Middle frontal gyrus (tissue), 1 donor: ENCODE measurements around the gene ZNF626.
"Not testable (repeated sequence)": the region's sequence is repeated elsewhere in the genome, so short reads cannot be mapped to it uniquely, and the experiment has no call there.

Experiments used
- DNase-seq: peaks from one replicate; pipeline ENCODE4 v3.0.0-alpha.2; 2015; ENCODE audit warnings: low spot score; ENCODE audit errors: extremely low spot score

The ZNF626 gene

GRCh38 chr19:20661150-20661819 is at the start of gene ZNF626:
Gene ZNF626, minus strand, starts transcription at chr19:20661571. Its CDS starts 125 bp downstream, at chr19:20661446.
- DNase-seq, result peak; percentile 96

GRCh38 chr19:20669263-20669662 is 7.9 kb upstream of the ZNF626 start:
- no peak for DNase-seq

DNA sequence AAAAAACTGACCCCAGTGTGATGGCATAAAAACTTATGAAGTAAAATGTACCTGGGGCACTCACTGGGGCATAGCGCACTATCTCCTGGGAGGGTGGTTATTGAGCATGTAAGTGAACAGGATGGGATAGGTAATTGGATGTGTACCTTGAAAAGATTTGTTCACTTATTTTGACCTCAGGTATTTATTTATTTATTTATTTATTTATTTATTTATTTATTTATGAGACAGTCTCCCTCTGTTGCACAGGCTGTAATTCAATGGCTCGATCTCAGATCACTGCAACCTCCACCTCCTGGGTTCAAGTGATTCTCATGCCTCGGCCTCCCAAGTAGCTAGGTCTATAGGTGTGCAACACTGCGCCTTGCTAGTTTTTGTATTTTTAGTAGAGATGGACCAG is 5.9 kb upstream of the ZNF626 start:
- no peak for DNase-seq

DNA sequence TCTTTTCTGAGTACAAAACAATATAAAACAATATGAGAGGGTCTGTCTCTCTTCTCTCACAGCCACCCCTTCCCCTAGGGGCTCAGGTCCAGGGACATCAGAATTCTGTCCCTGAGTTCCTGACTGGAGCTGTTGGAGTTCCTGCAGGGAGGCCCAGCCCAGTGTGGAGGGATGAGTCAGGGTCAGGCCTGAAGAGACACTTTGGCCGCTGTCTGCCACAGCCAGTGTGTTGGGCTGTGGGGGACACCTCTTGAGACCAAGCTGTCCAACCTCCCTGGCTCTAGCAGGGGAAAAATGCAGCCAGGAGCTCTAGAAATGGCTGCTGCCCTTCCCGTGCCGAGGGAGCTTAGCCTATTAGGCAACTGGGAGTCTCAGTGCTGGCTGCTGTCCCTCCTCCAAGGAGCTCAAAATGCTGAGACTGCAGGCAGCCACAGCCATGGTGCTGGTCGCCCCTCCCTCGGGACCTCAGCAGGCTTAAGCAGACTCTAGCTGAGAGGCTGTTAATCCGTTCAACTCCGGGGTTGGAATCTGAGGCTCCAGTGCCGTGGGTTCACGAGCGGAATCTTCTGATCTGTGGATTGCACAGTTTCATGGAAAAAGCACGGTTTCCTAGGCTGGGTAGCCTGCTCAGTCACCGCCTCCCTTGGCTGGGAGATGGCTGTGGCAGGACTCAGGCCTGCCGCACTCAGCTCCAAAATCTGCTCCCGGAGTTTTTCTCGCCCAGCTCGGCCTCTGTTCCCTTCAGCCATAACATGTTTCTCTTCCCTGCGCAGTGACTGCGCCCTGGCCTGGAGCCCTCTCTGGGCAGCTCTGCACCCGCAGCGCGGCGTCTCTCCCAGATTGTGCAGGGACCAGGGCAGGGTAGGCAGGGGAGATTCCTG is 3.8 kb upstream of the ZNF626 start:
- DNase-seq, result no peak

GRCh38 chr19:20664475-20664874 is 3.1 kb upstream of the ZNF626 start:
- not testable (repeated sequence) for DNase-seq

DNA sequence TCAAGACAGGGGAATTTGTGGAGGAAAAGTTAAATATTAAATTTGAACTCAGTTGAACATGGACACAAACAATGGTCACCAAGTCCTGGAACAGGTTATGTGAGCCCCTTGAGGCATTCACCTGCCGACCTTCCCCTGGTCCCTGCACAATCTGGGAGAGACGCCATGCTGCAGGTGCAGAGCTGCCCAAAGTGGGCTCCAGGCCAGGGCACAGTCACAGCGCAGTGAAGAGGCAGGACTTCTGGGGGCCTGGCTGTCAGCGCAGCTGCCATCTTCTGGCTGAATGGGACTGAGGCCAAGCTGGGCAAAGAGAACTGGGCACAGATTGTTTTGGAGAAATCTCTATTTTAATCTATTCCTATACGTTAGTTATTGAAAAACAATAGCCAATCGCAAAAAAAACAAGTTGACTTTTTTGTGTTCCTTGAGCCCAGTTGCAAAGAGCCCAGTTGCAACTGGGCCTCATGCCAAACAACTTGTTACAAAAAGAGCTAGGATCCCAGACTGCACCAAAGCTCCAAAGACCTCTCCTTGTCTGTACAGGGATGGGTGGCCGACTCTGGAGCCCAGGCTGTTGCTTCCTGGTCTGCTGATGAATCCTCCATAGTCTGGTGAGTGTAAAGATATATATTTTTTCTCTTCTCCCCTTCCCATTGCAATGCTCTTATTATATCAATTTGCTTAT is 1.2 kb upstream of the ZNF626 start:
- no peak for DNase-seq

- DNase-seq, result no peak
These were observed 764 bp downstream of the ZNF626 start for GRCh38 chr19:20660473-20661140.

GRCh38 chr19:20640545-20640944 is 20.8 kb downstream of the ZNF626 start:
- no peak for DNase-seq

GRCh38 chr19:20640023-20640422 is 21.3 kb downstream of the ZNF626 start:
- no peak for DNase-seq

DNA sequence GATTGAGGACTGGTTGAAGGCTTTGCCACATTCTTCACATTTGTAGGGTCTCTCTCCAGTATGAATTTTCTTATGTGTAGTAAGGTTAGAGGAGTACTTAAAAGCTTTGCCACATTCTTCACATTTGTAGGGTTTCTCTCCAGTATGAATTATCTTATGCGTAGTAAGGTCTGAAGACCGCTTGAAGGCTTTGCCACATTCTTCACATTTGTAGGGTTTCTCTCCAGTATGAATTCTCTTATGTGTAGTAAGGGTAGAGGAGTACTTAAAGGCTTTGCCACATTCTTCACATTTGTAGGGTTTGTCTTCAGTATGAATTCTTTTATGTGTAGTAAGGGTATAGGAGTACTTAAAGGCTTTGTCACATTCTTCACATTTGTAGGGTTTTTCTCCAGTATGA is 36.8 kb downstream of the ZNF626 start:
- not testable (repeated sequence) for DNase-seq

DNA sequence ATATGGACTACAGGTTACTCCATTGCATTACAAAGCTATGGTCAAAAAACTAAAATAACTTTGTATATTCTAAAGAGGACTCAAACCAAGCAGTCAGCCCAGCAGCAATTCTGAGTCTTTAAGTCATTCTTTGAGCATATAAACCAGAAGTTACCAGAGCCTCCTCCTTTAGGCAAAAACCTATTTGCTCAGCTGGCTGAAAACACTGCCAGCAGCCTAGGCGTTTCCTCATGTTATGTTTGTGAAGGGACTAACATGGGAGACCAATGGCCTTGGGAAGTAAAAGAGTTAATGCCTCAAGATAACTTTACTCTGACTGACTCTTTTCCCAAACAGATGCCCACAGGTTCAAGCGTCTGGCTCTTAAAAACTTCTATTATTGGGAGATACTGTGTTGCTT is 45.3 kb downstream of the ZNF626 start:
- DNase-seq, result no peak

GRCh38 chr19:20614971-20615370 is 46.4 kb downstream of the ZNF626 start:
- not testable (repeated sequence) for DNase-seq

GRCh38 chr19:20612711-20613316 is 48.6 kb downstream of the ZNF626 start:
- DNase-seq, result no peak

- no peak for DNase-seq
These were observed 49.5 kb downstream of the ZNF626 start for GRCh38 chr19:20611866-20612265.

DNA sequence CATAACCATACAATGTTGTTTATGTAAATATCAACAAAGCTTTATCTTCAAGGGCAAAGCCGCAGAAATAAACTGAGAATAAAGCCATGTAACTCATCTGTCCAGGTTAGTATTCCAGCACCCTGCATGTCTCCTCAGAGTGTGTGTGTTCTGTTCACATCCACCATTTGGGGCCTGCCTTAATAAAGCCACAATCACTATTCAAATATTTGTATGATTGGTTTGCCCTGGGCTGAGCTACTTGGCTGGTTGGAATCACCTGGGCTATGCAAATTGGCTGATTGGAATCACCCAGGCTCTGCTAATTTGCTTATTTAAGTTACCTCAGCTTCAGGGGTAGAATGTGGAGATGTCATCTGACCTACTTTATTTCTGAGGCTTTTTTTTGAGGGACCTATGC is 53.4 kb downstream of the ZNF626 start:
- no peak for DNase-seq
